Esophagus muscularis mucosa (tissue), 4 donors: ENCODE results near the gene COX17. TPM values are rescaled to one million over a fixed set of nuclear protein-coding genes. Genes with fewer than 3 reads are reported as not detected.

Source experiments
- DNase-seq: peaks from one replicate; pipeline ENCODE4 v3.0.0-alpha.2; 2017; ENCODE audit errors: extremely low spot score
- H3K27ac ChIP-seq, 4 donors: fragments of 200-600 bp; sonication (generic); replicated peaks in 1 of 4; 1 replicate in 3 of 4; 2 replicates in 1 of 4; pipeline ENCODE4 v1.5.1; 2016 to 2019; ENCODE audit warnings: mild to moderate bottlenecking in 1 of 4
- H3K27me3 ChIP-seq, 4 donors: fragments of 200-600 bp; sonication (generic); one replicate each; pipeline versions ENCODE4 v1.5.1 to v1.6.0; 2016 to 2019
- H3K36me3 ChIP-seq, 4 donors: fragments of 200-600 bp; sonication (generic); one replicate each; pipeline ENCODE4 v1.5.1; 2016 to 2019
- H3K4me1 ChIP-seq, 4 donors: fragments of 200-600 bp; sonication (generic); one replicate each; pipeline ENCODE4 v1.5.1; 2016 to 2019
- H3K4me3 ChIP-seq, 4 donors: fragments of 200-600 bp; sonication (generic); 1 replicate in 2 of 4; 2 replicates in 2 of 4; pipeline ENCODE4 v1.5.1; 2016 to 2019; ENCODE audit warnings: mild to moderate bottlenecking in 4 of 4, moderate library complexity in 1 of 4
- H3K9me3 ChIP-seq, 4 donors: fragments of 200-600 bp; sonication (generic); 1 replicate in 3 of 4; 2 replicates in 1 of 4; pipeline ENCODE4 v1.5.1; 2016 to 2019
- EP300 ChIP-seq: sonication (generic); formaldehyde crosslinking; IDR thresholded peaks from one replicate; pipeline ENCODE4 v1.6.1; 2017; ENCODE audit warnings: antibody characterized with exemption
- POLR2A ChIP-seq: fragments of 450-650 bp; IDR thresholded peaks from one replicate; pipeline ENCODE4 v1.6.1; 2017; ENCODE audit warnings: antibody characterized with exemption, moderate library complexity, mild to moderate bottlenecking, low read depth
- POLR2AphosphoS5 ChIP-seq, 2 donors: sonication (generic); formaldehyde crosslinking; IDR thresholded peaks; one replicate each; pipeline ENCODE4 v1.6.1; 2017; ENCODE audit warnings: antibody characterized with exemption in 2 of 2
- WGBS: methylation state at CpG from one replicate; pipeline ENCODE4 v1.1.5; 2018; 5-methylcytosine and 5-hydroxymethylcytosine counted together
- intact Hi-C: fragments of 100-400 bp; cut with DNase I; formaldehyde crosslinking; loops from one replicate; pipeline ENCODE4 v1.15.1; 2023
- total RNA-seq, 4 donors: library from RNA; depleted of rRNA; stranded (reverse); fragments of >200 nt; gene quantifications; one replicate each; pipeline versions ENCODE4 v1.1.0 to v1.2.1, GENCODE V29; 2016
- TF ChIP-seq, protein P1 (sequence below), 3 experiments: fragments of 200-600 bp in 2 of 3; fragments of 450-650 bp in 1 of 3; sonication (generic) in 2 of 3; IDR thresholded peaks; one replicate each; pipeline ENCODE4 v1.5.1; 2017 to 2019; ENCODE audit warnings: antibody characterized with exemption in 3 of 3, mild to moderate bottlenecking in 2 of 3, moderate library complexity in 1 of 3

Gene COX17
- total RNA-seq, 4 donors from 2014 or later, result 36.3 to 76.4 (median 61.6) TPM

GRCh38 chr3:119637679-119638477 lies 39.3 kb downstream of the COX17 start:
- peak in 1 of 2 donors; percentile 55 for TF ChIP-seq POLR2AphosphoS5 (IDR thresholded peaks at IDR 0.05)
- no peak for TF ChIP-seq EP300
- Histone ChIP-seq H3K4me3 (no peak overlapping the region), H3K36me3 (peaks cover 8 to 24% (median 20%) of the 10 kb centered on the region in 4 donors), H3K9me3 (no peaks in the 10 kb centered on the region), H3K4me1 (peaks cover 17 to 39% (median 25%) of the 10 kb centered on the region in 4 donors), H3K27ac (peak overlapping the region; percentile 52 to 80 (median 72)), H3K27me3 (no peaks in the 10 kb centered on the region)
- DNase-seq, result no peak
- intact Hi-C loops, result no loop called here
- 46% methylated on average over 3 of the region's 3 CpGs for WGBS

DNA sequence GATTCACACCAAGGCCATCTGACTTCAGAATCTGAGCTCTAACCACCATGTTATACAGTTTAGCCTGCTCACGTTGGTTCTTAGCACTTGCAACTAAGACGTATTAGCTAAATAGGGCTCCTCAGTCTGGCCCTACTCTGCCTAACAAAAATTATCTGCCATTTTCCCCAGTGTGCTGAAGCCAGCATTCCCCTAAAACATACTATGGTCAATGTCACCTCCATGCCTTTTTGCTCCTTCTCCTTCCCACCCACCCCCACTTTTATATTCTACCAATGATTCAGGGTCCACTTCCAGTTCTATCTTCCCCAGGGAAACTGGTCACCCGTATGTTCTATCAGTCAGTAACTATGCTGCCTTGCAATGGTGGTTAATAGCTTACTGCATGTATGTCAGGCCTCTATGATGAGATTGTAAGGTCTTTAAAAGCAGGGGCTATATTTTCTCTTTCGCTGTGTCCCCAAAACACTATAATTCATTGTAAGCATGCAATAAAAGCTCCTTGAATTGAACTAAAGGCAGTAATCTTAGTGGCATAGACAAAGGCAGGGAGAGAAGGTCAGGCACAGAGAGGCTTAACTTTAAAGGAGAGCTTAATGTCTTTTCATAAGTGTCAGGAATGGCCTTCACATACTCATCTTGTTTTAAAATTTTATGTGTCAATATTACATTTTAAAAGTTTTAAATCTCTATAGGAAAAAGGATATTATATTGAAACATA lies 40.2 kb downstream of the COX17 start:
- WGBS, result 95% methylated on average over 4 of the region's 4 CpGs
- Histone ChIP-seq H3K9me3 (no peaks in the 10 kb centered on the region), H3K27ac (peak overlapping the region; percentile 52 to 80 (median 72)), H3K36me3 (peaks cover 4 to 16% (median 12%) of the 10 kb centered on the region in 4 donors), H3K4me1 (peaks cover 16 to 38% (median 26%) of the 10 kb centered on the region in 4 donors), H3K4me3 (no peak overlapping the region), H3K27me3 (no peaks in the 10 kb centered on the region)
- intact Hi-C loops, result no loop called here
- TF ChIP-seq POLR2AphosphoS5 (IDR thresholded peaks at IDR 0.05), result no peak
- no peak for DNase-seq

DNA sequence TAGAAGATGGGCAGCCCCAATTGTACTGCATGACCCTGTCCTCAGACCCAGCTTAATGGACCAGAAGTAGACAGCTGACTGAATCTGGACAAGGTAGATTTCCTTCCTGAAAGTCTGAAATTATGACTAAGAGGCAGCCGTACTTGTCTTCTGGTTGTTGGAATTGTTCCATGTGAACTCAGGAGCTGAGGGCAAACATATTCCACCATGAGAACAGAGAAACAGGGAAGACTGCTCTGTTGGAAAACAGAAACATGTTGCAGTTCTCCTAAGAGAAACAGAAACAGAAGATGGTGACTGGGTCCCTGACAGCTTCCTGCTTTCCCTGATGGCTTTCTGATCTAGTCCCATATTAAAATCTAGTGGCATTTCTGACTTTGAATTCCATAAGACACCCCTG lies 41.0 kb downstream of the COX17 start:
- 64% methylated on average over 1 of the region's 1 CpG for WGBS
- peaks cover 16 to 42% (median 28%) of the 10 kb centered on the region in 4 donors for H3K4me1 ChIP-seq
- TF ChIP-seq POLR2A (no peak), POLR2AphosphoS5 (IDR thresholded peaks at IDR 0.05) (no peak), EP300 (no peak)
- TF ChIP-seq, protein P1, sequence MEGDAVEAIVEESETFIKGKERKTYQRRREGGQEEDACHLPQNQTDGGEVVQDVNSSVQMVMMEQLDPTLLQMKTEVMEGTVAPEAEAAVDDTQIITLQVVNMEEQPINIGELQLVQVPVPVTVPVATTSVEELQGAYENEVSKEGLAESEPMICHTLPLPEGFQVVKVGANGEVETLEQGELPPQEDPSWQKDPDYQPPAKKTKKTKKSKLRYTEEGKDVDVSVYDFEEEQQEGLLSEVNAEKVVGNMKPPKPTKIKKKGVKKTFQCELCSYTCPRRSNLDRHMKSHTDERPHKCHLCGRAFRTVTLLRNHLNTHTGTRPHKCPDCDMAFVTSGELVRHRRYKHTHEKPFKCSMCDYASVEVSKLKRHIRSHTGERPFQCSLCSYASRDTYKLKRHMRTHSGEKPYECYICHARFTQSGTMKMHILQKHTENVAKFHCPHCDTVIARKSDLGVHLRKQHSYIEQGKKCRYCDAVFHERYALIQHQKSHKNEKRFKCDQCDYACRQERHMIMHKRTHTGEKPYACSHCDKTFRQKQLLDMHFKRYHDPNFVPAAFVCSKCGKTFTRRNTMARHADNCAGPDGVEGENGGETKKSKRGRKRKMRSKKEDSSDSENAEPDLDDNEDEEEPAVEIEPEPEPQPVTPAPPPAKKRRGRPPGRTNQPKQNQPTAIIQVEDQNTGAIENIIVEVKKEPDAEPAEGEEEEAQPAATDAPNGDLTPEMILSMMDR (IDR thresholded peaks at IDR 0.05), result no peak
- H3K27me3 ChIP-seq, result no peaks in the 10 kb centered on the region
- H3K36me3 ChIP-seq, result peaks cover 1 to 8% (median 4%) of the 10 kb centered on the region in 4 donors
- intact Hi-C loops, result no loop called here
- DNase-seq, result no peak
- H3K4me3 ChIP-seq, result no peak overlapping the region
- no peaks in the 10 kb centered on the region for H3K9me3 ChIP-seq
- peak overlapping the region; percentile 10 to 80 (median 42) for H3K27ac ChIP-seq

DNA sequence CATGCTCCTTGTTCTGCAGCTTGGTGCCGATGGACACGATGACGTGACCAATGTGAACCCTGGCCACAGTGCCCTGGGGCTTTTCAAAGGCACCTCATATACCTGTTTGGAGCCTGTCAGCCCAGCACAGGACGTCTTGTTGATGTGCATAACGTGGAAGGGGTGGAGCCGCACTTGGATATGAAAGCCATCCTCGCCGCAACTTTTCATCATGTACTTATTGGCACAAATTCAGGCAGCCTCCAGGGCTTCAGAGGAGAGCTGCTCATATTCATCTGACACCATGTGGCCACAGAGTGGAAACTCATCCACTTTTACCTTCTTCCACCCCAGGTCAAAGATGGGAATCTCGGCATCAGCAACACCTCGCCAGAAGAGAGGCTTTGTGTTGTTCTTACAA lies 41.5 kb downstream of the COX17 start:
- H3K4me3 ChIP-seq, result no peak overlapping the region
- peak overlapping the region; percentile 10 to 80 (median 22) for H3K27ac ChIP-seq
- peaks cover 0 to 4% (median 1%) of the 10 kb centered on the region in 4 donors for H3K36me3 ChIP-seq
- intact Hi-C loops, result no loop called here
- H3K4me1 ChIP-seq, result peaks cover 17 to 46% (median 28%) of the 10 kb centered on the region in 4 donors
- 90% methylated on average over 10 of the region's 10 CpGs for WGBS
- H3K27me3 ChIP-seq, result no peaks in the 10 kb centered on the region
- no peaks in the 10 kb centered on the region for H3K9me3 ChIP-seq
- TF ChIP-seq EP300, result no peak
- no peak for TF ChIP-seq POLR2AphosphoS5 (IDR thresholded peaks at IDR 0.05)
- TF ChIP-seq, protein P1 (IDR thresholded peaks at IDR 0.05), result no peak
- TF ChIP-seq POLR2A, result no peak
- DNase-seq, result no peak

DNA sequence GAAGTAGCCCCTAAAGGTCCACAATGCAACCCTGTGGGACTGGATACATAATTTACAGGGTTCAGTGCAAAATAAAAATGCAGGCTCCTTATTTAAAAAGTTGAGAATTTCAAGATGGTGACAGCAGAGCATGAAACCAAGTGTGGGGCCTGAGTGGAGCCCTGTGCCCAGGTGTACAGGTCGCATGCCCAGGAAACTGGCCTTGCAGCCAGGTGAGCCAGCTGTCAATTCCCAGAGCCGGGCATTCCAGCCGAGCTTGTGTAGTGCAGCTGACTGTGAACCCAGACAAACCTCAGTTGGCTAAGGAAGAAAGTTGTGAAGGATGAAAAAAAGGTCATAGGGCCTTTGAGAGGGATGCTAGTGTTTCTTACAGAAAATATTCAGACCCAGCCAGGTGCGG lies 44.4 kb downstream of the COX17 start:
- Histone ChIP-seq H3K4me3 (no peak overlapping the region), H3K27ac (no peak overlapping the region), H3K4me1 (peaks cover 15 to 66% (median 31%) of the 10 kb centered on the region in 4 donors), H3K27me3 (no peaks in the 10 kb centered on the region), H3K36me3 (no peaks in the 10 kb centered on the region), H3K9me3 (no peaks in the 10 kb centered on the region)
- intact Hi-C loops, result no loop called here
- TF ChIP-seq EP300, result no peak
- TF ChIP-seq, protein P1 (IDR thresholded peaks at IDR 0.05), result no peak
- TF ChIP-seq POLR2A, result no peak
- no peak for TF ChIP-seq POLR2AphosphoS5 (IDR thresholded peaks at IDR 0.05)
- DNase-seq, result no peak
- 78% methylated on average over 4 of the region's 4 CpGs for WGBS
